NT2/D1 (cell line): ENCODE results near the gene METAP1.
"Not testable (repeated sequence)": the region's sequence is repeated elsewhere in the genome, so short reads cannot be mapped to it uniquely, and the experiment has no call there.

Source experiments
- YY1 ChIP-seq: IDR thresholded peaks from 2 replicates; pipeline ENCODE4 v1.6.1; 2011; ENCODE audit not compliant: insufficient read length, insufficient read depth
- ZNF274 ChIP-seq: IDR thresholded peaks from 2 replicates; pipeline ENCODE4 v1.6.1; 2011; ENCODE audit warnings: mild to moderate bottlenecking, low read depth, low read length

DNA sequence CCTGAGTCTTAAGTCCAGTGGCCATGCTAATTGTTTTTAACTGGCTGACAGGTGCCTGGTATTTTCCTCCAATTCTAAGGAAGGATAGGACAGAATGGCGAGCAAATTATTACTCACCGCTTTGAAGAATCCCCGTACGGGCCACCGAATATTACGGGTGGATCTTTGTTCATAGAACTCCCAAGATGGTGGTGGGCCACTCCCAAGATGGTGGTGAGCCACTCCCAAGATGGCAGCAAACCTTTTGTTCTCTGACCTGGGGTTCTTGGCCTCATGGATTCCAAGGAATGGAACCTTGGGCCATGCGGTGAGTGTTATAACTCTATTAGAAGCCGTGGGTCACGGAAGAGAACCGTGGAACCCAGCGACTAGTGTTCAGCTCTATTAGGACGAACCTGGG, 113.8 kb downstream of the METAP1 start:
- TF ChIP-seq ZNF274, YY1: not testable (repeated sequence)
